ENCODE measurements around the gene AMOTL2.

AMOTL2 gene

DNA sequence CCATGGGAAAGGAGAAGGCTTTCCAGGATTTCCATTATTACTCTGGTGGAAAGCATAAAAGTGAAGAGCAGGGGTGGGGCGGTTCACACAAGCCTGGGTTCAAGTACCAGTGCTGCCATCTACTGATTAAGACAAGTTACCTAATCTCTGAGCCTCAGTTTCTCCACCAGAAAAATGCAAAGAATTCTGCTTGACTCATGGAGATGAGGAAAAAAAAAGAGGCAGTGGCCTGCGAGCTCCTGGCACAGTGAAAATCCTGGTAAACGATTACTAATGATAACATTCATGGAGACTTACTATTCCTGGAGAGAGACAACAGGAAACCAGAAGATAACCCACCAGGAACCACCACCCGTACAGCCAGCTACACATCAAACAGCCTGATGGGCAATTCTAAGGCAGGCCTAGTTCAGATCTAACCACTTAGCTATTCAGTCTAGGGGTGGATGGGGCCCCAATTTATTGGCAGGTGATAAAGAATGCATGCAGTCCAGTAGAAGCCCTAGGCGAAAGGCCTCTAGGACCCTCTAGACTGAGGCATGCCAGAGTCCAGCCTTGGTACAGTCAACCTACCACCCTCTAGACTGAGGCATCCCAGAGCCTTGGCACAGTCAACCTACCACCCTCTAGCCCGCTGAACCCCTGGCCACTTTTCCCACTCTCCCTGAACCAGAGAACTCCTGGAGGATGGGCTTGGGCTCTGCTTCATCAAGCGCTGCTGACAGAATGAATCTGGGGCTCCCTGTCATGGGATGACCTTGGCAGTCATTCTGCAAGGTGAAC is 2.5 kb downstream of the AMOTL2 start:
- H3K4me1 ChIP-seq (ENCODE audit: control insufficient read depth in 1 of 2, insufficient read depth in 1 of 2, low read depth in 1 of 2, low read length in 1 of 2): peaks cover 7 to 10% of the 10 kb centered on the region in 2 experiments
- peaks cover 67% of the 10 kb centered on the region for H3K27me3 ChIP-seq
- H3K4me3 ChIP-seq (ENCODE audit: low read depth in 1 of 2, low read length in 1 of 2): no peak overlapping the region
- H3K9me3 ChIP-seq: no peaks in the 10 kb centered on the region
- no peak overlapping the region for H3K27ac ChIP-seq
- no peaks in the 10 kb centered on the region for H3K36me3 ChIP-seq
- TF ChIP-seq, protein P1, sequence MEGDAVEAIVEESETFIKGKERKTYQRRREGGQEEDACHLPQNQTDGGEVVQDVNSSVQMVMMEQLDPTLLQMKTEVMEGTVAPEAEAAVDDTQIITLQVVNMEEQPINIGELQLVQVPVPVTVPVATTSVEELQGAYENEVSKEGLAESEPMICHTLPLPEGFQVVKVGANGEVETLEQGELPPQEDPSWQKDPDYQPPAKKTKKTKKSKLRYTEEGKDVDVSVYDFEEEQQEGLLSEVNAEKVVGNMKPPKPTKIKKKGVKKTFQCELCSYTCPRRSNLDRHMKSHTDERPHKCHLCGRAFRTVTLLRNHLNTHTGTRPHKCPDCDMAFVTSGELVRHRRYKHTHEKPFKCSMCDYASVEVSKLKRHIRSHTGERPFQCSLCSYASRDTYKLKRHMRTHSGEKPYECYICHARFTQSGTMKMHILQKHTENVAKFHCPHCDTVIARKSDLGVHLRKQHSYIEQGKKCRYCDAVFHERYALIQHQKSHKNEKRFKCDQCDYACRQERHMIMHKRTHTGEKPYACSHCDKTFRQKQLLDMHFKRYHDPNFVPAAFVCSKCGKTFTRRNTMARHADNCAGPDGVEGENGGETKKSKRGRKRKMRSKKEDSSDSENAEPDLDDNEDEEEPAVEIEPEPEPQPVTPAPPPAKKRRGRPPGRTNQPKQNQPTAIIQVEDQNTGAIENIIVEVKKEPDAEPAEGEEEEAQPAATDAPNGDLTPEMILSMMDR (IDR thresholded peaks at IDR 0.05): no peak

DNA sequence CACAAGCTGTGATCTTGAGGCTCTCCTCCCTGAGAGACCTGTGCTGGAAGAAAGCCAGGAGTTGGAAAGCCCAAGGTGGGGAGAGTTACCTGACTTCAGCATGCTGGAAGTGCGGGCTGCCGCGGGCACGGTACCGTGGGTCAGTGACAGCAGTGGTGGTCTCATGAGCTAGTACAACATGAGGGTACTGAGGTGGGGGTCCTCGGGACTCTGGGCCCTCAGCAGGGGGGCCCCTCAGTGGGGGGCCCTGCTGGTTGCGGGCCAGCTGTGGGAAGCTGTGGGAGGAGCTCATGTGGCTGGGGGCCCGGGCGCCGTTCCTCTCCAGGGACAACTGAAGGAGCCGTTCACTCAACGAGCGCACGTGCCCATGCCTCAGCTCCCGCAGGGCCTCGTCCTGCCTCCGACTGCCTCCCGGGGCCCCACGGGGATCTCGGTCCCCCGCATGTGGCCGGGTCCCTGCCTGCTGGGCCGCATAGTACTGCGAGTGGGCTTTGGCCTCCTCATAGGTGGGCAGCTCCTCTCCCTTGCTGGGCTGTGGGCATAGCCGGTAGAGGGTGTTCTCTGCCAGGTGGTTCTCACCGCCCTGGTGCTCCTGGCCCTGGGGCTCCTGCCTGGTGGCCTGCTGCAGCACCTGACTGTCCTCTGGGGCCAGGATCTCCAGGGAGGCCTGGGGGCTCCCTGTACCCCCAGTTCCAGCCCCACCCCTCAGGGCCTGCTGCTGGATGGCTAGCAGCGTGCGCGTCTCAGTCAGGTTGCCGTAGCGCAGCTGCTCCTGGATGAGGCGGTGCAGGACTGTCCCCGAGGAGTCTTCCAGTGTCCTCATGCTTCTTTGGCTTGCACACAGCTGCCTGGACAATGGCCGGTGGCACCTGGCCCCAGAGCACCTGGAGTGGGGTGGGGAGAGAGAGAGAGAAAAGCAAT is 3.4 kb downstream of the AMOTL2 start:
- Histone ChIP-seq H3K27me3 (peaks cover 60% of the 10 kb centered on the region), H3K36me3 (no peaks in the 10 kb centered on the region), H3K27ac (no peak overlapping the region), H3K9me3 (no peaks in the 10 kb centered on the region), H3K4me3 (ENCODE audit: low read depth in 1 of 2, low read length in 1 of 2) (no peak overlapping the region), H3K4me1 (ENCODE audit: control insufficient read depth in 1 of 2, insufficient read depth in 1 of 2, low read depth in 1 of 2, low read length in 1 of 2) (peaks cover 7 to 10% of the 10 kb centered on the region in 2 experiments)
- TF ChIP-seq, protein P1 (IDR thresholded peaks at IDR 0.05): no peak

DNA sequence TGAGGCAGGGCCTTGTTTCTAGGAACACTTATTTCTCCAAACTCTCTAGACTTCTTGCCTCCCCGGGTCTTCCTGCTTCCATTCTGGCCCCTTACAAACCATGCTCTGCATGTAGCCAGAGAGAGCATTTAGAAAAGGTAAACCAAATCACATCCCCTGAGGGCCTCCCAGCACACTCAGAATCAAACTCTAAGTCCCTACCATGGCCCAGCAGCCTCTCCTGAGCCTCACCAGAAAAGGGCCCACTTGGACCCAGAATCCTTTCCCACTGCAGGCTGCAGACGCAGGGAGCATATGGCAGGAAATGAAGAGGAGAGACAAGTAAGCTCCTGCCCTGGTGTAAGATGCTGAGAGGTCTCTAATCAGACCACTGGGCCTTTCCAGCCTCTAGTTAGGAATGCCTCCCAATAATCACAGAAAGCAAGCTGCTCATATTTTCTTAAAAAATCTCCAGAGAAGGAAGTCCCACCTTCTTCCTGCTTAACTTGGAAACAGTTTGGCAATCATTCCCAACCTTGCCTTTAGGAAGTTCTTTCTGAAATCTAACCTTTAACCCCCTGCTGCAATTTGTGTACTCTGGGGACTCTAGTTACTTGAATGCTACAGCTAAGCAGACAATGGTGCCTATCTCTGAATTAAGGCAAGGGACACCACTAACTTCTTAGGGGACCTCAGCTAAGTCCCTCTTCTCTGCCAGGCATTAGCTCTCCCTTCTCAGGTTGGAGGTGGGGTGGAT is 4.2 kb downstream of the AMOTL2 start:
- Histone ChIP-seq H3K4me1 (ENCODE audit: control insufficient read depth in 1 of 2, insufficient read depth in 1 of 2, low read depth in 1 of 2, low read length in 1 of 2) (peaks cover 7 to 12% of the 10 kb centered on the region in 2 experiments), H3K36me3 (no peaks in the 10 kb centered on the region), H3K9me3 (no peaks in the 10 kb centered on the region), H3K27ac (no peak overlapping the region), H3K4me3 (ENCODE audit: low read depth in 1 of 2, low read length in 1 of 2) (no peak overlapping the region), H3K27me3 (peaks cover 60% of the 10 kb centered on the region)
- TF ChIP-seq, protein P1 (IDR thresholded peaks at IDR 0.05): no peak

DNA sequence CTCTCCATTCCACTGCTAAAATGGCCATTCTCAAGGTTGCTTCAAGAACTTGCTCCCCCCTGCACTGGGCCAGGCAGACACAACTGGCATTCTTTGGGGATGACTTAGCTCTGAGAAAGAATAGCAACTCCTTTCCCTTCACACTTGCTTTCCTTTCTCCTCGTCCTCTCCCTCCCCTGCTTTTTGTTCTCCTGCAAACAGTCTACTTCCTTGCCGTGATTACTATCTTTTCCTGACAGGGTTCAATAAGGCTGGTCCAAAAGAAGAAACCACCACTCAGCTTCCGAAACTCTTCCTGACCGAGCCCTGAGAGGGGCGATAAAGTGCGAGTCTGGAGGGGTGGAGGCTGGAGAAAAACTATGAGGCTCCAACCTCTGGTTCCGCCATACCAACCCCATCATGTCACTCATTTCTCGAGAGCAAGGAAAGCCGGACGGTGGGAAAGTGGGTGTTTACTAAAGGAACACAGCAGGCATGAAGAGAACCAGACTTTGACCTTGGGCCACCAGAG is 5.0 kb downstream of the AMOTL2 start:
- H3K36me3 ChIP-seq: no peaks in the 10 kb centered on the region
- TF ChIP-seq, protein P1 (IDR thresholded peaks at IDR 0.05): no peak
- peaks cover 6 to 12% of the 10 kb centered on the region in 2 experiments for H3K4me1 ChIP-seq (ENCODE audit: control insufficient read depth in 1 of 2, insufficient read depth in 1 of 2, low read depth in 1 of 2, low read length in 1 of 2)
- no peaks in the 10 kb centered on the region for H3K9me3 ChIP-seq
- no peak overlapping the region for H3K27ac ChIP-seq
- no peak overlapping the region for H3K4me3 ChIP-seq (ENCODE audit: low read depth in 1 of 2, low read length in 1 of 2)
- peaks cover 60% of the 10 kb centered on the region for H3K27me3 ChIP-seq

DNA sequence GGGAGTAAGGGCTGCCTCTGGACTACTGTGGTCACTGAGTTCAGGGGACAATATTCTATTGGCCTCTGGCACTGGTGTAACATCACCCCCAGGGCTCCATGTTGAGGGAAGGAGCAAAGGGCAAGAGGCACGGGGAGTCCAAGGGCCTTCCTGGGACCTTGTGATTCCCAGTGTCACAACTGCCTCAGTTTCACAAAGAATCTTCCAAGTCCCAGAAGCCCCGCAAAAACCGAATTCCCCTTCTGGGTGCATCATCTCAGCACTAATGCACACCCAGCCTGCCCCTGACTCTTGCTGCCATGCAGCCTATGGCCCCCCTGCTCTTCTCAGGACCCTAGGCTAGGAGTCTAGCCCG is 5.5 kb downstream of the AMOTL2 start:
- H3K4me1 ChIP-seq (ENCODE audit: control insufficient read depth in 1 of 2, insufficient read depth in 1 of 2, low read depth in 1 of 2, low read length in 1 of 2): peaks cover 5 to 15% of the 10 kb centered on the region in 2 experiments
- H3K36me3 ChIP-seq: no peaks in the 10 kb centered on the region
- no peak overlapping the region for H3K27ac ChIP-seq
- TF ChIP-seq, protein P1 (IDR thresholded peaks at IDR 0.05): no peak
- H3K27me3 ChIP-seq: peaks cover 60% of the 10 kb centered on the region
- H3K9me3 ChIP-seq: no peaks in the 10 kb centered on the region
- no peak overlapping the region for H3K4me3 ChIP-seq (ENCODE audit: low read depth in 1 of 2, low read length in 1 of 2)
